Nephron (organoid): ENCODE data around the gene AP2M1.

Source experiments
- H3K27ac Mint-ChIP-seq, 3 experiments: 2 replicates each; pipeline ENCODE4 v1.8.0; 2020; ENCODE audit warnings: mixed read lengths in 3 of 3, mild to moderate bottlenecking in 2 of 3, moderate library complexity in 1 of 3
- H3K27me3 Mint-ChIP-seq: 2 replicates; pipeline ENCODE4 v1.8.0; 2021; ENCODE audit warnings: low read depth, mild to moderate bottlenecking, moderate library complexity, mixed read lengths
- H3K36me3 Mint-ChIP-seq: 2 replicates; pipeline ENCODE4 v1.8.0; 2020; ENCODE audit warnings: low read depth, mixed read lengths
- H3K4me1 Mint-ChIP-seq: 2 replicates; pipeline ENCODE4 v1.8.0; 2020; ENCODE audit warnings: mixed read lengths
- H3K4me3 Mint-ChIP-seq, 3 experiments: 2 replicates each; pipeline ENCODE4 v1.8.0; 2020; ENCODE audit warnings: mild to moderate bottlenecking in 3 of 3, mixed read lengths in 3 of 3, moderate library complexity in 2 of 3
- H3K9me3 Mint-ChIP-seq: 2 replicates; pipeline ENCODE4 v1.8.0; 2020; ENCODE audit warnings: mixed read lengths
- CTCF ChIP-seq, 3 experiments: fragments of 200-600 bp; sonication (generic); IDR thresholded peaks; one replicate each; pipeline ENCODE4 v1.5.0; 2021; ENCODE audit warnings: antibody characterized with exemption in 3 of 3; ENCODE audit not compliant: unreplicated experiment in 3 of 3

The AP2M1 gene

GRCh38 chr3:184168363-184169120 is 6.1 kb upstream of the AP2M1 start:
- no peaks in the 10 kb centered on the region for H3K9me3 Mint-ChIP-seq
- peak overlapping the region in 2 of 3 experiments; percentile 15 to 75 for H3K27ac Mint-ChIP-seq
- no peak for TF ChIP-seq CTCF (IDR thresholded peaks at IDR 0.05; ENCODE audit: unreplicated experiment in 3 of 3)
- H3K36me3 Mint-ChIP-seq, result peaks cover 74% of the 10 kb centered on the region
- H3K27me3 Mint-ChIP-seq, result no peaks in the 10 kb centered on the region
- no peak overlapping the region for H3K4me3 Mint-ChIP-seq
- no peaks in the 10 kb centered on the region for H3K4me1 Mint-ChIP-seq

GRCh38 chr3:184169896-184170875 is 4.5 kb upstream of the AP2M1 start:
- no peak for TF ChIP-seq CTCF (IDR thresholded peaks at IDR 0.05; ENCODE audit: unreplicated experiment in 3 of 3)
- no peaks in the 10 kb centered on the region for H3K9me3 Mint-ChIP-seq
- no peak overlapping the region for H3K4me3 Mint-ChIP-seq
- H3K36me3 Mint-ChIP-seq, result peaks cover 60% of the 10 kb centered on the region
- no peak overlapping the region for H3K27ac Mint-ChIP-seq
- H3K27me3 Mint-ChIP-seq, result no peaks in the 10 kb centered on the region
- H3K4me1 Mint-ChIP-seq, result peaks cover 9% of the 10 kb centered on the region

- Mint-ChIP-seq H3K27ac (peak overlapping the region in 1 of 3 experiments; percentile 36), H3K4me3 (no peak overlapping the region), H3K4me1 (peaks cover 23% of the 10 kb centered on the region), H3K36me3 (peaks cover 48% of the 10 kb centered on the region), H3K9me3 (no peaks in the 10 kb centered on the region), H3K27me3 (no peaks in the 10 kb centered on the region)
- no peak for TF ChIP-seq CTCF (IDR thresholded peaks at IDR 0.05; ENCODE audit: unreplicated experiment in 3 of 3)
These were observed 3.1 kb upstream of the AP2M1 start for GRCh38 chr3:184171562-184171961.

GRCh38 chr3:184172681-184173373 is 1.8 kb upstream of the AP2M1 start:
- Mint-ChIP-seq H3K4me3 (no peak overlapping the region), H3K4me1 (peaks cover 34% of the 10 kb centered on the region), H3K9me3 (no peaks in the 10 kb centered on the region), H3K27ac (peak overlapping the region in 2 of 3 experiments; percentile 12 to 18), H3K36me3 (peaks cover 41% of the 10 kb centered on the region), H3K27me3 (no peaks in the 10 kb centered on the region)
- no peak for TF ChIP-seq CTCF (IDR thresholded peaks at IDR 0.05; ENCODE audit: unreplicated experiment in 3 of 3)

- TF ChIP-seq CTCF (IDR thresholded peaks at IDR 0.05; ENCODE audit: unreplicated experiment in 3 of 3), result no peak
- Mint-ChIP-seq H3K4me1 (peaks cover 39% of the 10 kb centered on the region), H3K27ac (no peak overlapping the region), H3K36me3 (peaks cover 44% of the 10 kb centered on the region), H3K9me3 (no peaks in the 10 kb centered on the region), H3K4me3 (peak overlapping the region in 1 of 3 experiments; percentile 19), H3K27me3 (no peaks in the 10 kb centered on the region)
These were observed 1.3 kb upstream of the AP2M1 start for GRCh38 chr3:184173374-184173722.
